Endodermal cell (in vitro differentiated cells): ENCODE results near the gene SERTAD4. TPM values are rescaled to one million over a fixed set of nuclear protein-coding genes. Genes with fewer than 3 reads are reported as not detected.

Source experiments
- DNase-seq: peaks from one replicate; pipeline ENCODE4 v3.0.0-alpha.2; 2017
- H3K27ac ChIP-seq: 2 replicates; pipeline ENCODE4 v1.5.1; 2013; ENCODE audit warnings: mild to moderate bottlenecking, low read depth, low read length, moderate library complexity
- H3K27me3 ChIP-seq: 2 replicates; pipeline ENCODE4 v1.6.1; 2013; ENCODE audit warnings: mild to moderate bottlenecking, low read length, moderate library complexity; ENCODE audit not compliant: insufficient read depth, control insufficient read depth, poor library complexity, severe bottlenecking
- H3K36me3 ChIP-seq: 2 replicates; pipeline ENCODE4 v1.7.0; 2013; ENCODE audit warnings: mild to moderate bottlenecking, low read length, moderate library complexity; ENCODE audit not compliant: control insufficient read depth, insufficient read depth
- H3K4me1 ChIP-seq: one replicate; pipeline ENCODE4 v1.7.0; 2013; ENCODE audit warnings: low read length; ENCODE audit not compliant: control insufficient read depth, insufficient read depth
- H3K4me3 ChIP-seq: 2 replicates; pipeline ENCODE4 v1.5.1; 2013; ENCODE audit warnings: mild to moderate bottlenecking, low read length, moderate library complexity
- H3K9ac ChIP-seq: 2 replicates; pipeline ENCODE4 v1.6.1; 2013; ENCODE audit warnings: mild to moderate bottlenecking, low read length, moderate library complexity; ENCODE audit not compliant: poor library complexity, severe bottlenecking; ENCODE audit errors: extremely low read depth
- H3K9me3 ChIP-seq: 2 replicates; pipeline ENCODE4 v1.6.1; 2013; ENCODE audit warnings: mild to moderate bottlenecking, low read length, moderate library complexity; ENCODE audit not compliant: control insufficient read depth
- H3K27ac Mint-ChIP-seq: 2 replicates; pipeline ENCODE4 v1.8.0; 2020; ENCODE audit warnings: mixed read lengths
- H3K27me3 Mint-ChIP-seq: 2 replicates; pipeline ENCODE4 v1.8.0; 2021; ENCODE audit warnings: mild to moderate bottlenecking, mixed read lengths; ENCODE audit not compliant: insufficient read depth
- H3K36me3 Mint-ChIP-seq: 2 replicates; pipeline ENCODE4 v1.8.0; 2020; ENCODE audit warnings: low read depth, mixed read lengths
- H3K4me1 Mint-ChIP-seq: 2 replicates; pipeline ENCODE4 v1.8.0; 2020; ENCODE audit warnings: mixed read lengths
- H3K4me3 Mint-ChIP-seq: 2 replicates; pipeline ENCODE4 v1.8.0; 2020; ENCODE audit warnings: mild to moderate bottlenecking, moderate library complexity, mixed read lengths
- H3K9me3 Mint-ChIP-seq: 2 replicates; pipeline ENCODE4 v1.8.0; 2020; ENCODE audit warnings: mild to moderate bottlenecking, mixed read lengths
- CTCF ChIP-seq: fragments of 200-600 bp; sonication (generic); conservative IDR thresholded peaks from 2 replicates; pipeline ENCODE4 v1.5.0; 2021; ENCODE audit warnings: antibody characterized with exemption, mild to moderate bottlenecking
- WGBS, 2 experiments: methylation state at CpG; one replicate each; pipeline versions ENCODE4 v1.1.5 to v1.1.7; 2013; ENCODE audit warnings: missing lambda C conversion rate in 2 of 2, mixed read lengths in 1 of 2; ENCODE audit not compliant: insufficient coverage in 1 of 2, insufficient read length in 1 of 2; 5-methylcytosine and 5-hydroxymethylcytosine counted together
- total RNA-seq, 2 donors: library from RNA; stranded (reverse); fragmentation: NEBNext Ultra II Directional in 1 of 2; extraction: Animal tissue kit (Norgen Biotek cat#: 25700) in 1 of 2; gene quantifications; 2 replicates in 1 of 2; 3 replicates in 1 of 2; pipeline ENCODE4 v1.2.1, GENCODE V29; 2021

The SERTAD4 gene
- total RNA-seq, 2 donors from 2014 or later, result 0.58 to 1.1 TPM

GRCh38 chr1:210200124-210200736 is 32.4 kb upstream of the SERTAD4 start:
- no peak overlapping the region for H3K4me3 ChIP-seq
- Mint-ChIP-seq H3K9me3 (peaks cover 2% of the 10 kb centered on the region), H3K4me1 (no peaks in the 10 kb centered on the region), H3K27ac (no peak overlapping the region), H3K36me3 (no peaks in the 10 kb centered on the region), H3K4me3 (no peak overlapping the region), H3K27me3 (peaks cover 3% of the 10 kb centered on the region)
- H3K9me3 ChIP-seq, result peaks cover 13% of the 10 kb centered on the region
- TF ChIP-seq CTCF, result no peak
- no peaks in the 10 kb centered on the region for H3K36me3 ChIP-seq
- DNase-seq, result no peak
- H3K4me1 ChIP-seq, result no peaks in the 10 kb centered on the region
- H3K9ac ChIP-seq, result no peak overlapping the region
- H3K27me3 ChIP-seq, result no peaks in the 10 kb centered on the region
- 88% methylated on average over 1 of the region's 3 CpGs; no CpG with 5 or more reads in 1 of the 2 experiments for WGBS, 2 experiments
- H3K27ac ChIP-seq, result no peak overlapping the region

- H3K4me1 ChIP-seq, result no peaks in the 10 kb centered on the region
- Mint-ChIP-seq H3K4me3 (no peak overlapping the region), H3K9me3 (peaks cover 2% of the 10 kb centered on the region), H3K27me3 (peaks cover 3% of the 10 kb centered on the region), H3K4me1 (no peaks in the 10 kb centered on the region), H3K36me3 (no peaks in the 10 kb centered on the region), H3K27ac (no peak overlapping the region)
- WGBS, 2 experiments, result 90 to 93% methylated on average over 1 to 3 of the region's 3 CpGs
- no peak for DNase-seq
- H3K27ac ChIP-seq, result no peak overlapping the region
- H3K27me3 ChIP-seq, result no peaks in the 10 kb centered on the region
- no peak overlapping the region for H3K9ac ChIP-seq
- no peaks in the 10 kb centered on the region for H3K9me3 ChIP-seq
- H3K4me3 ChIP-seq, result no peak overlapping the region
- TF ChIP-seq CTCF, result no peak
- H3K36me3 ChIP-seq, result no peaks in the 10 kb centered on the region
Measured at GRCh38 chr1:210201681-210202080, 30.9 kb upstream of the SERTAD4 start.

- Histone ChIP-seq H3K4me1 (no peaks in the 10 kb centered on the region), H3K9me3 (no peaks in the 10 kb centered on the region), H3K27ac (no peak overlapping the region), H3K4me3 (no peak overlapping the region), H3K9ac (no peak overlapping the region), H3K27me3 (no peaks in the 10 kb centered on the region), H3K36me3 (no peaks in the 10 kb centered on the region)
- Mint-ChIP-seq H3K27me3 (peaks cover 5% of the 10 kb centered on the region), H3K4me3 (no peak overlapping the region), H3K27ac (no peak overlapping the region), H3K4me1 (no peaks in the 10 kb centered on the region), H3K9me3 (peaks cover 5% of the 10 kb centered on the region), H3K36me3 (no peaks in the 10 kb centered on the region)
- no peak for DNase-seq
- no peak for TF ChIP-seq CTCF
- WGBS, 2 experiments, result 89 to 100% methylated on average over 1 of the region's 2 CpGs
Measured at GRCh38 chr1:210207597-210208450, 24.8 kb upstream of the SERTAD4 start.
